HG03108 (cell line): ENCODE measurements around the gene SPDYE4.

Experiments used
- ATAC-seq: cut with Tn5 transposase; IDR thresholded peaks from one replicate; pipeline ENCODE4 v1.9.1; 2021; ENCODE audit warnings: moderate library complexity; ENCODE audit not compliant: unreplicated experiment

The SPDYE4 gene

DNA sequence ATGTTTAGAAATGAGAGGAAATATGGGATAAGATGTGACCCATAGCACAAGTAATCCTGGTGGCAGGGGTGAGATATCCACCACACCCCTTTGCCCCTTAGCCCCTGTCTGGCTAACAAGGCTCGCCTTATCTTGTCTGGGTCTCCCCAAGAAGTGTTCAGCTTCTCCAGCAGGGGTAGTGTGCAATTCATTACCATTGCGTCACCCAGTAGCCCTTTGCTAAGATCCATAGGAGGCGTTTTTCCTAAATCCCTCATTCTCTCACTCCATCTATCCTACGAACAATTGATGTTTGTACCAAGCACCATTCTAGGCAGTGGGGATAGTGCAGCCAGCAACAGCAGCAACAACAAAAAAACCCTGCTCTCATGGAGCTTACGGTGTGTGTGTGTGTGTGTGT, 44.5 kb downstream of the SPDYE4 start:
- no peak for ATAC-seq

DNA sequence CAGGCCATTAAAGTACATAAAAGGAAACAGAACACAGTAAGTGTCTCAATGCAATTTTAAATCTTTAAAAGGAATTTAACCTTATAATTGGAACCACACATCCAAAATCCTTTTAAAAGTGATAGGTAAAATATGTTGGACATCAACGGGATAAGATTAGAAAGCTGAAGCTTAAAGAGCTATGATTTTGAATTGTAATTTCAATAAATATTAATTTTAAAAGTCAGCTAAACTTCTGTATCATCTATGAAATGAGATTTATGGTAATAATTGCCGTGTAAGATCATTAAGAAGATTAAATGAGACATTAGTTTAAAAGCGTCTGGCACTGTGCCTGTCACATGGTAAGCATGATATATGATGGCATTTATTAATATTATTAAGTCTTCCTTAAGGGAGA, 45.0 kb downstream of the SPDYE4 start:
- no peak for ATAC-seq

DNA sequence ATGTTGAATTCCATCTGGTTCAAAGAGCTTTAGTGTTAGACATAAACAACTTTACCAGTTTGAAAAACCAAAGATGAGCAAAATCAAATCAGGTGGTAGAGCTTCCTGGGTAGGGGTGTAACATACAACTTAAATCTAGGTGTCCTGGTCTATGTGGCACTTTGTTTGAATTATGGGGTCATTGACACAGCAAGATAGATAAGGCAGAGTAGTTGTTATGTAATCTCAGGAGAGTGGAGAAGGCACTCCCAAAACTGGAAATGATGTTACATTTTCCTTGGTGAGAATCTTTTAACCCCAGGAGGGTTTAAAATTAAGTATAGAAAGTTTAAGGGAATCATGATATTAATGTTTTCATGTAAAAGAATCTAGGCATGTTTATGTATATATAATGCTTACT, 45.6 kb downstream of the SPDYE4 start:
- ATAC-seq, result no peak

DNA sequence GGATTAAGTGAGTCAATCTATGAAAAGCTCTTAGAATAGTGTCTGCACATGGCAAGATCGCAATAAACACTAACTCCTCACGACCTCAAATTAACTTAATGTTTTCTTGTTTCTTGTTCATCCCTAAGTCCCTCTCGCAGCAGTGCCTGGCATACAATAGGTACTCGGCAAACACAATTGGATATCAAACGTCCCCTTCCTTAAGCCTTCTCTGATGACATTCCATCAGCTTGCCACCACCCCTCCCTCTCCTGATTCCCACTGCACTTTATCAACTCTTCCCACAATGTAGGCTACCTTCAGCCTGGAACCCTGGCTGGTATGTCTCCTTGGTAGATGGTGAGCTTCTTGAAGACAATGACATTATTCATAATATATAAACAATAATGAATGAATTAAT, 47.1 kb downstream of the SPDYE4 start:
- ATAC-seq, result no peak

- no peak for ATAC-seq
These were observed 47.5 kb downstream of the SPDYE4 start for GRCh38 chr17:8710813-8711212.

GRCh38 chr17:8709006-8709405, 49.3 kb downstream of the SPDYE4 start:
- ATAC-seq, result no peak

DNA sequence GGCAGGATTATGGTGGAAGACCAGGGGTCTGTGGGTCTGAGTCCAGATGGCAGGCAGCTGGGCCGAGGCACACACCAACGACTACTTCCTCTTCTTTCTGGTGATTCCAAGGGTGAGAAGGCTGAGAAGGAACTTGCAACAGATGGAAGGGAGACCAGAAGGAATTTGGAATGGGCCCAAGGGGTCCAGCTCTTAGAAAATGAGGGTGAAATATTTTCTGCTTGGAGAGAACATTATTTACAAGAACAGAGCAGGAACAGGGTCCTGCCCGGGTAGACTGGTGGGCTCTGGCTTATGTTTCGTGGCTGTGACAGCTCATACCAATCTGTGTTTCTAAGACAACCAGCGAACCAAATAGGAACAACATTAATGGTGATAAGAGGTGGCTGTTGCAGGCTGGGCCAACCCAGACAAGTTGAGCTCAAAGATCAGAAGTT, 50.3 kb downstream of the SPDYE4 start:
- ATAC-seq, result no peak

GRCh38 chr17:8707332-8708024, 50.9 kb downstream of the SPDYE4 start:
- no peak for ATAC-seq

DNA sequence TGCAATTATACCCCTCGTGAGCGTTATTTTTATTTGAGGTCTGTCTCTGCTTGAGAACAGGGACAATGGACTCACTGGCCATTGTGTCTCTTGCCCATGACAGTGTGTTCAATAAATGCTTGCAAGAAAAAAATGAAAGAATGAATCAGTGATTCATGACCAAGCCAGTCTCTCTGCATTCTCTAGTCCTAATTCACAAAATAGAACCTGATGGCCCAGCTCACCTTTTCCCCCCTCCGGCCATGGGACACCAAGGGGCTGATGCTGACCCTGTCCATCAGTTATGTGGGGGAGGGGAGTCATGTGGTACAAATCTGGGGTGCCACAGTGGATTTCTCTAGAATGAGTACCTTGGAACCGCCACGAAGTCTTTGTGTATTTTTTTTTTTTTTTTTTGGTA, 51.9 kb downstream of the SPDYE4 start:
- no peak for ATAC-seq

DNA sequence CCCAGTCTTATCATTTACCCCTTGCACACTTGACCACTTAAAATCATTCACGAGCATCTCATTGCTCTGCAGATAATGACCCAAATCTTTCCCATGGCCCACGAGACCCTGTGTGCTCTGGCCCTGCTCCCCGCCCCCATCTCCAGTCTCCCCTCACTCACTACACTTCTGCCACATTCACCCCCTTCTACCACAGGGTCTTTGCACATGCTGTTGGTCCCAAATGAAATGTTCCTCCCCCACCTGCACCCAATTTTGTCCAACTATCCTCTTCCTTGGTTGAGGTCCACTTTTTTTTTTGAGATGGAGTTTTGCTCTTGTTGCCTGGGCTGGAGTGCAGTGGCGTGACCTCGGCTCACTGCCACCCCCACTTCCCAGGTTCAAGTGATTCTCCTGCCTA, 52.9 kb downstream of the SPDYE4 start:
- ATAC-seq, result no peak

GRCh38 chr17:8703001-8703400, 55.3 kb downstream of the SPDYE4 start:
- ATAC-seq, result no peak

DNA sequence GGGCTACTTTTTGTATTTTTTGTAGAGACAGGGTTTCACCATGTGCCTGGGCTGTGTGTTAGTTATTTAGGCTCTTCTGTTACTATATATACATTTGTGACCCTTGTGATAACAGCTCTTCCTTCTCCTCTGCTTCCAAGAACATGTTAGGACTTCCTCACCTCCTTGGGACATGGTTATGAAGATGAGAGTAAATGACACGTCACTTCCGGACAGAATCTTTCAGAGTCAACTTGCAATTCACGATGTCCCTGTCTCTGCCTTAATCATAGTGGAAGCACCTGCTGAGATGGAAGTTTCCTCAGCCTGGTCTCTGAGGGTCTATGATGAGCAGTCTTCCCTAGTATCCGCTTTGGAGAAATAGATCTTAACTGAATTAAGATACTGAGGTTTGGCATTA, 56.6 kb downstream of the SPDYE4 start:
- no peak for ATAC-seq

- no peak for ATAC-seq
These were observed 57.1 kb downstream of the SPDYE4 start for GRCh38 chr17:8701221-8701620.
